T1000 (cell line): Measurements from ENCODE around the gene CNTN5.

ENCODE experiments used
- DNase-seq: peaks from one replicate; lab custom pipeline; 2025; ENCODE audit warnings: mixed read lengths; lab: John Stamatoyannopoulos, UW

The CNTN5 gene

DNA sequence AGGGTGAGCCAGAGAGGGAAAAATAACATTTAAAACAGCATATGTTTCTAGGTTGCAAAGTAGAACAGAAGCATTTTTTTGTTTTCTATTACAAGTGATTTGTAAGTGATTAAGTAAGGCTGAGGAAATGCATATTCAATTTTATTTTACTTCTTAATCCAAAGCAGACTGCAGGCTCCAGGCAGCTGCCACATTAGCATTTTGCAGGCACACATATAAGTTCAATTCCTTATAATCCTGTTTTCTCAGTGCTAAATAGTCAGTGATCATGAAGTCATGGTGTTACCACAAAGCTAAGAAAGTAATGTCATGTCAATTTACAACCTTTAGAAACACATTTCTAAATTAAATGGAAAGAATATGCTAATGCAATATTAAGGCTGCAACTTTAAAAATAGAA, 149.8 kb downstream of the CNTN5 start:
- no peak for DNase-seq

- DNase-seq: no peak
These were observed 150.6 kb downstream of the CNTN5 start for GRCh38 chr11:99171330-99171729.

DNA sequence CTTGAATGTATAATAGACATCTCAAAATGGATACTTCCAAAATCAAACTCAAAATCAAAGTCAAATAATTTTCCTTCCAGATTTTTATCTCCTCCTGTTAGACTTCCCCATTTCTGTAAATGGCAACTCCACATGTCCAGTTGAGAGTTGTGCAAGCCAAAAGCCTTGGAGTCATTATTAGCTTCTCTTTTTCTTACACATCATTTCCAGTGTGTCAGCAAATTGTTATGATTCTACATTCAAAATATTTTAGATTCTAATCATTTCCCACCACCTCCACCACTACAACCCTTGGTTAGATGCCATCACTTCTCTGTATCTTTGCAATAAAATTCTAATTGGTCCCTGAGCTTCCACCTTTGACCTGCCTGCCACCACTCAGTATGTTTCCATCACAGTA, 155.7 kb downstream of the CNTN5 start:
- no peak for DNase-seq

DNA sequence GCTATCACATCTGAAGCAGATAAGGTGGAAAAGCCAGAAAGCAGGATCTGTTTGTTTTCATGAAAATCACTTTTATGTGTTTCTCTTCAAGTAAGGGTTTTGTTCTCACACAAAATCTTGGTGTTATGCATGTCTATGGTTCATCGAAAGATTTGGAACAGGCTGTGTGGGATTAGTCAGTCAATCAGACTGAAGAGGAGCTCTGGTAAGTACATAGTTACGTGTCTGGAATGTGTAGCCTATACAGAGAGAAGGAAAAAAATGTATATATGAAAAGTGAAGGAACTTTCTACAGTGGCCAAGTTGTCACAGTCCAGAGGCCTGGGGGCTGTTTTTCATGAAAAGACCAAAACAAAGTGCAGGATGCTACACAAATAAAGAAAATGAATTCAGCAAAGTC, 156.7 kb downstream of the CNTN5 start:
- no peak for DNase-seq

- DNase-seq: no peak
These were observed 163.4 kb downstream of the CNTN5 start for GRCh38 chr11:99184146-99184545.

GRCh38 chr11:99188221-99188620, 167.5 kb downstream of the CNTN5 start:
- DNase-seq: no peak

- DNase-seq: no peak
These were observed 172.0 kb downstream of the CNTN5 start for GRCh38 chr11:99192716-99193115.

DNA sequence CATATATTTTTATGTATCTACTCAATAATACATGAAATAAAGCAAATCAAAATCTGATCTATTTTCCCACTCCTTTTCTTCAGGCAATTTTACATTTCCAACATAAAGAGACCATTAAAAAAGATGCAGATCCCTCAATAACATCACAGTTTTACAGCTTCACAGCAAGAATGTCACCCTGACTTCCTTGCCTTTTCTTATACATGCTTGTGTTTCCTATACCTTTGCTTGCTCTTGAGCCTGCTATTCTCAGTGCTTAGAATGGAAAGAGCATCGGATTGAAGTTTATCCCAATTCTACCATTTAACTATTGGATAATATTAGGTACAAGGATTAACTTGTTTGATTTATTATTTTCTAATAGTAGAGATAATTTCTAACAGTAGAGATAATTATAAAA, 176.7 kb downstream of the CNTN5 start:
- no peak for DNase-seq

GRCh38 chr11:99198215-99198614, 177.5 kb downstream of the CNTN5 start:
- DNase-seq: no peak

DNA sequence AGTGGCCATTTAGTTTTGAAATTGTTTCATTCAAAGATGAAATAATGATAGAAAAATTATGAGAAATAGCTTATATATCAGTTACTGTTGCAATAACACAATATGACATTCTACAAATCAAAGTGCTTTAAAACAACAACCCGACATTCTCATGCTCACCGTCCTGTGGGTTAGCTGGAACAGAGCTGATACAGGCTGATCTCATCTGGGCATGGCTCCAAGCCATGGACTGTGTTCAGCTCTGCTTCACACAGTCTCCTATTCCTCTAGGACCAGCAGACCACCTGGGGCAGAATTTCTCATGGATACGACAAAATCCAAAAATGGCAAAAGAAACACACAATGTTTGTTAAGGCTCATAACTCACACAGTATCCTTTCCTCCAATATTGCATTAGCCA, 178.6 kb downstream of the CNTN5 start:
- no peak for DNase-seq

DNA sequence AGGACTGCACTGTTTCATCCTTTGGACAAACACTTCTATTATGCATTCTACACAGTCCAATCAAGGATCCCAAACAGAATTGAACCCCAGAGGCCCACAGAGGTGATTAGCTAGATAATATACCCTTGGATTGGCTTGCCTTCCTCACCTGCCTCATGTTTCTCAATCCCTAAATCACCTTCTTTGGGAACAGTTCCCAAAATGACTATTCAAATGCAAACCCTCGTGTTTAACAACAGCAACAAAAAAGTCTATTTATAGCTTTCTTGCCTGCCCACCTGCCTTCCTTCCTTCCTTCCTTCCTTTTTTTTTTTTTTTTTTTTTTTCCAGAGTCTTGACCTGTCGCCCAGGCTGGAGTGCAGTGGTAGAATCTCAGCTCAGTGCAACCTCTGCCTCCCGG, 180.0 kb downstream of the CNTN5 start:
- DNase-seq: no peak

- DNase-seq: no peak
These were observed 188.1 kb downstream of the CNTN5 start for GRCh38 chr11:99208813-99209212.

DNA sequence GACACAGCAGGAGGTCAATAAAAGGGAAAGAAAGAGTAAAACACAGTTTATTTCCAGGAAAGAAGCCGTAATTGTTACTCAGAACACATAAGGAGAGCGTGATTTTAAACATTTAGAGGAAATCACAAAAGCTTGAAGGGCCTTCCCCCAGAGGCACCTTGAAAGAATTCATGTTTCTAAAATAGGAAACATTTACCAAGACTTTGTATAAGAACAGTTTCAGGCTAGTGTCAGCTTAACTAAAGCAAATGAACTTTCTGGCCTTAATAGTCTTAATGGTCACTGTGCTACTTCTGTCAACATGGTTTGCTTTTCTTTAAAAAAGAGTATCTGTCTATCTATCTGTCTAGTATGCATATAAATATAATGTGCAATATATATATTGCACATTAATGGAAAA, 208.8 kb downstream of the CNTN5 start:
- DNase-seq: no peak

- no peak for DNase-seq
These were observed 213.8 kb downstream of the CNTN5 start for GRCh38 chr11:99234534-99234933.

DNA sequence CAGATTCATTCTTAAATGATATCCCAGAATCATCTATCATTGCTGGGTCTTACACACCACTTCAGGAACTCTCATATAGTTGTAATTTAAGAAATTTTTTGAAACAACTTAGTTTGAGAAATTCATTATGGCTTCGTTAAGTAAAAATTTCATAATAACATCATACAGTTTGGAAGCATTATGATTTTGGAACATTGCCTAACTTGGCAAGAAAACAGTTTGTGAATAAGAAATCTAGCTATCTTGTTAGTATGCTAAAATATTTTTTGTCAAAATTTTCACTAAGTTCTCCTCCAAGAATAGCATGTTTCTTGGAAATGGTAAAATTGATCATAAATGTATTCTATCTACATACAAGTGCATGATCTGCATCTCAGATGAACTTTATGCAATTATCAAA, 217.7 kb downstream of the CNTN5 start:
- DNase-seq: no peak

GRCh38 chr11:99240192-99241030, 219.7 kb downstream of the CNTN5 start:
- DNase-seq: no peak

GRCh38 chr11:99241066-99241465, 220.3 kb downstream of the CNTN5 start:
- DNase-seq: no peak

GRCh38 chr11:99244613-99245012, 223.9 kb downstream of the CNTN5 start:
- no peak for DNase-seq

DNA sequence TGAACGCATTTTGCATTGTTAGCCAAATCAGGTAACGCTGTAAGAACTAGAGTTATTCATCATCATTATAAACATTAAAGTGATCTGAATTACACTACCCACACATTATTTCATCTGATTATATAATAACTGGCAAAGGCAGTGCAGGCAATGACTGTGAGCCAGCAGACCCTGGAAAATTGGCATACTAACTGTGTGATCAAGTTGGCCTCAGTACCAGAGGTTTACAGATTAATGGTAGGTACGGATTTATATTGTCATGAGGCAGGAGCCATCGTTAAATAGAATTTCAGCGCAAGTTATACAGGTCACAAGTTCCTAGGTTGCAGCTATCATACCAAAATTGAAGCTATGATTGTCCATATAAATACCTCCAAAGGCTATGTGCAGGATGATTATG, 225.4 kb downstream of the CNTN5 start:
- no peak for DNase-seq

GRCh38 chr11:99256614-99257013, 235.9 kb downstream of the CNTN5 start:
- no peak for DNase-seq

DNA sequence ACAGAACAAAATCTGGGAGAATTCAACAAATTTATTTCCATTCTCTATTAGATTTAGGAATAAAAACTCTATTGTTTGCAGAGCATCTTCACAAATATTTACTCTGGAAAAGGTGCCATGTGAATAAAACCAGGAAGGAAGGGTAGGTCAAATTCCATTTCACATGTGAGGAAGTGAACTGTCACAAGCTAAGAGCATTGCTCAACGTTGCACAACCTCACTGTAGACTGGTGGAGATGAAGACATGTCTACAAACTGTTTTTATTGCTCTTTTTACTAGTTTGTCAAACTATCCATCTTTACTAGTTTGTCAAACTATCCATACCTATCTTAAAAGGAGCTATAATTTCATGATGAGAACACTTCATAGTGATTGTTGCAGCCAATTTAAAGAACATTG, 236.4 kb downstream of the CNTN5 start:
- DNase-seq: no peak

DNA sequence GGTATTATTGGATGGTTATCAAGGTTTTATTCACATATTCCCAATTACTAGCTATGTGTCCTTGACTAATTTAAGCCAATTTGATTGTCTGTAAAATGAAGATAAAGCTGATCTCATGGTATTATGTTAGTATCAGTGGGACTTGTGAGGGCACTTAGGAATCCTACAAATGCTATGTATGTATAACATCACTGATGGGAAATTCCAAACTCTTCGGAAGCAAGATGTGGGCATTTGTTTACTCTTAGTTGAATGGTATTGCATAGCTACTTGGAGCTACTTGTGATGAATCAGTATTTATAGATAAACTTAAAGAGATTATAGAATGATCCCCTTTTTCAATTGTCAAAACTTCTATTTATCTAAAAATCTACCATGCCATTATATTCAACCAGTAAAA, 239.9 kb downstream of the CNTN5 start:
- DNase-seq: no peak

GRCh38 chr11:99268886-99269285, 248.1 kb downstream of the CNTN5 start:
- no peak for DNase-seq

- no peak for DNase-seq
These were observed 250.8 kb downstream of the CNTN5 start for GRCh38 chr11:99271527-99271926.
